ENCODE measurements around the gene FBXL19.
A peak's percentile ranks its signal among the peaks of the same experiment; 100 is the strongest.

FBXL19 gene

GRCh38 chr16:30948667-30949649, 25.6 kb downstream of the FBXL19 start, which contains the start of gene ORAI3 (continued):
- TF ChIP-seq SP3 (tag by site-specific recombination; IDR thresholded peaks at IDR 0.05) (peak; percentile 28; the same call in 1 of the 2 replicates), IKZF3 (tag by site-specific recombination; IDR thresholded peaks at IDR 0.05) (peak; percentile 72; the same call in 1 of the 2 replicates), MZF1 (tag by site-specific recombination; IDR thresholded peaks at IDR 0.05; ENCODE audit: borderline replicate concordance) (no peak), ZNF76 (tag by site-specific recombination; IDR thresholded peaks at IDR 0.05; ENCODE audit: borderline replicate concordance, low read depth) (peak; percentile 53), ZNF777 (tag by site-specific recombination; IDR thresholded peaks at IDR 0.05; ENCODE audit: borderline replicate concordance) (no peak), ZEB2 (tag by site-specific recombination; IDR thresholded peaks at IDR 0.05) (peak; percentile 43; the same call in 1 of the 2 replicates), ZSCAN5A (tag by site-specific recombination; IDR thresholded peaks at IDR 0.05) (peak; percentile 41; the same call in 1 of the 2 replicates), WT1 (tag by site-specific recombination; IDR thresholded peaks at IDR 0.05) (0 out of 2 replicates have a peak, but pooled peaks have one; percentile 41), KLF1 (tag by site-specific recombination; IDR thresholded peaks at IDR 0.05) (0 out of 2 replicates have a peak, but pooled peaks have one; percentile 13)

- ChIA-PET POLR2A (interaction anchor here (0.6 to 1.2 kb wide), 6 partner anchors 9 to 763 kb away, joined by 3 to 4 read pairs (median 3); partner anchors contain the start of gene KAT8), CTCF (interaction anchor here (0.8 to 1.5 kb wide), 4 partner anchors 9 to 88 kb away, joined by 3 to 6 read pairs (median 4); no protein-coding TSS in a partner anchor)
- peak overlapping the region; percentile 69 for H3K4me3 ChIP-seq (ENCODE audit: low read depth, low read length)
- no peaks in the 10 kb centered on the region for H3K9me3 ChIP-seq (ENCODE audit: control insufficient read depth, insufficient read depth, low read depth, low read length)
- peak overlapping the region; percentile 45; the same call in 1 of the 2 replicates for H3K27ac ChIP-seq (ENCODE audit: extremely low read depth, low read depth, low read length)
- peaks cover 2% of the 10 kb centered on the region; the same call in 1 of the 2 replicates for H3K4me1 ChIP-seq (ENCODE audit: control insufficient read depth, insufficient read depth, low read length)
- H3K36me3 ChIP-seq (ENCODE audit: control insufficient read depth in 2 of 2, insufficient read depth in 1 of 2, low read length in 2 of 2): peaks cover 4 to 19% of the 10 kb centered on the region in 2 experiments; a peak in 2 of 3 replicates
- no peak for TF ChIP-seq GLI4 (tag by site-specific recombination; IDR thresholded peaks at IDR 0.05)
- no peak for TF ChIP-seq ZNF488 (tag by site-specific recombination; IDR thresholded peaks at IDR 0.05)
- TF ChIP-seq ZFP41 (tag by site-specific recombination; IDR thresholded peaks at IDR 0.05; ENCODE audit: borderline replicate concordance): no peak
- no peak for TF ChIP-seq ZNF544 (tag by site-specific recombination; IDR thresholded peaks at IDR 0.05)
- 0 out of 2 replicates have a peak, but pooled peaks have one; percentile 30 for TF ChIP-seq ZNF341 (tag by site-specific recombination; IDR thresholded peaks at IDR 0.05; ENCODE audit: low read depth)
- TF ChIP-seq ELK4 (IDR thresholded peaks at IDR 0.05; ENCODE audit: borderline replicate concordance, low read depth, low read length): no peak
- no peak for TF ChIP-seq ZNF580 (tag by site-specific recombination; IDR thresholded peaks at IDR 0.05)
- no peak for TF ChIP-seq ZNF184 (tag by site-specific recombination; IDR thresholded peaks at IDR 0.05)
- TF ChIP-seq ZNF280C (tag by site-specific recombination; IDR thresholded peaks at IDR 0.05): no peak
- no peak for TF ChIP-seq ZNF510 (tag by site-specific recombination; IDR thresholded peaks at IDR 0.05; ENCODE audit: insufficient replicate concordance)
- no peak for TF ChIP-seq ZSCAN23 (tag by site-specific recombination; IDR thresholded peaks at IDR 0.05)
- TF ChIP-seq HOXD13 (CRISPR knock-in tag; IDR thresholded peaks at IDR 0.05; ENCODE audit: borderline replicate concordance): no peak
- TF ChIP-seq ZBTB8A (tag by site-specific recombination; IDR thresholded peaks at IDR 0.05): no peak
- TF ChIP-seq ZNF768 (tag by site-specific recombination; IDR thresholded peaks at IDR 0.05): no peak
- TF ChIP-seq ZNF148 (tag by site-specific recombination; IDR thresholded peaks at IDR 0.05; ENCODE audit: borderline replicate concordance): no peak
Measured at GRCh38 chr16:30949650-30950515, 26.5 kb downstream of the FBXL19 start.
